HCT116 (cell line): ENCODE measurements around the gene PRKCA.

Experiments used
- ATF3 ChIP-seq: IDR thresholded peaks from 2 replicates; pipeline ENCODE4 v1.6.1; 2012
- CTCF ChIP-seq, 3 experiments: fragments of 200-600 bp in 1 of 3; sonication (generic) in 1 of 3; IDR thresholded peaks in 2 of 3; conservative IDR thresholded peaks in 1 of 3; 2 replicates each; pipeline ENCODE4 v1.5.1; 2012 to 2017; ENCODE audit warnings: low read depth in 2 of 3, low read length in 2 of 3, antibody characterized with exemption in 1 of 3, borderline replicate concordance in 1 of 3, control low read depth in 1 of 3, mild to moderate bottlenecking in 1 of 3, mixed read lengths in 1 of 3, mixed run types in 1 of 3, moderate library complexity in 1 of 3; ENCODE audit not compliant: insufficient read depth in 1 of 3
- EGR1 ChIP-seq: IDR thresholded peaks from 2 replicates; pipeline ENCODE4 v1.6.1; 2012; ENCODE audit warnings: low read depth
- EZH2 ChIP-seq: fragments of 200-600 bp; sonication (generic); IDR thresholded peaks from 2 replicates; pipeline ENCODE4 v1.6.1; 2017; ENCODE audit warnings: antibody characterized with exemption, mixed run types
- POLR2A ChIP-seq: IDR thresholded peaks from 2 replicates; pipeline ENCODE4 v1.7.0; 2011; ENCODE audit warnings: borderline replicate concordance; ENCODE audit not compliant: insufficient read depth, insufficient read length; ENCODE audit errors: extremely low read depth
- POLR2AphosphoS5 ChIP-seq: IDR thresholded peaks from 2 replicates; pipeline ENCODE4 v1.6.1; 2011; ENCODE audit warnings: mild to moderate bottlenecking, low read depth, low read length, moderate library complexity
- SIN3A ChIP-seq: IDR thresholded peaks from 2 replicates; pipeline ENCODE4 v1.6.1; 2012; ENCODE audit warnings: low read depth
- SP1 ChIP-seq: IDR thresholded peaks from 2 replicates; pipeline ENCODE4 v1.6.1; 2012; ENCODE audit warnings: low read depth
- SRF ChIP-seq: IDR thresholded peaks from 2 replicates; pipeline ENCODE4 v1.6.1; 2012; ENCODE audit warnings: low read depth
- TCF7L2 ChIP-seq: IDR thresholded peaks from 2 replicates; pipeline ENCODE4 v1.7.0; 2011; ENCODE audit warnings: borderline replicate concordance, inconsistent platforms; ENCODE audit not compliant: insufficient read depth, insufficient read length; ENCODE audit errors: extremely low read depth
- YY1 ChIP-seq: IDR thresholded peaks from 2 replicates; pipeline ENCODE4 v1.6.1; 2011; ENCODE audit warnings: low read length, low read depth, moderate library complexity, mild to moderate bottlenecking; ENCODE audit not compliant: insufficient replicate concordance; ENCODE audit errors: extremely low read depth
- ZNF274 ChIP-seq: fragments of 200-500 bp; sonication (Bioruptor generic); IDR thresholded peaks from 2 replicates; pipeline ENCODE4 v1.6.1; 2014; ENCODE audit warnings: mild to moderate bottlenecking, low read depth, low read length, inconsistent platforms
- TF ChIP-seq, protein P1 (sequence below): IDR thresholded peaks from 2 replicates; pipeline ENCODE4 v1.6.1; 2012
- TF ChIP-seq, protein P2 (sequence below): IDR thresholded peaks from 2 replicates; pipeline ENCODE4 v1.6.1; 2012; ENCODE audit warnings: low read depth

- TF ChIP-seq CTCF (IDR thresholded peaks at IDR 0.05 in 2 of 3, conservative IDR thresholded peaks at IDR 0.05 in 1 of 3; ENCODE audit: borderline replicate concordance in 1 of 3, insufficient read depth in 1 of 3, low read depth in 2 of 3, low read length in 2 of 3) (no peak), ZNF274 (no peak), POLR2A (no peak), TCF7L2 (peak; percentile 71), SIN3A (no peak), EGR1 (peak; percentile 67; the same call in 1 of the 2 replicates), ATF3 (no peak), POLR2AphosphoS5 (no peak), SP1 (peak; percentile 74), SRF (0 out of 2 replicates have a peak, but pooled peaks have one; percentile 9), EZH2 (no peak), YY1 (peak; percentile 59)
- TF ChIP-seq, protein P1, sequence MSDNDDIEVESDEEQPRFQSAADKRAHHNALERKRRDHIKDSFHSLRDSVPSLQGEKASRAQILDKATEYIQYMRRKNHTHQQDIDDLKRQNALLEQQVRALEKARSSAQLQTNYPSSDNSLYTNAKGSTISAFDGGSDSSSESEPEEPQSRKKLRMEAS: no peak; the same call in 1 of the 2 replicates
- TF ChIP-seq, protein P2, sequence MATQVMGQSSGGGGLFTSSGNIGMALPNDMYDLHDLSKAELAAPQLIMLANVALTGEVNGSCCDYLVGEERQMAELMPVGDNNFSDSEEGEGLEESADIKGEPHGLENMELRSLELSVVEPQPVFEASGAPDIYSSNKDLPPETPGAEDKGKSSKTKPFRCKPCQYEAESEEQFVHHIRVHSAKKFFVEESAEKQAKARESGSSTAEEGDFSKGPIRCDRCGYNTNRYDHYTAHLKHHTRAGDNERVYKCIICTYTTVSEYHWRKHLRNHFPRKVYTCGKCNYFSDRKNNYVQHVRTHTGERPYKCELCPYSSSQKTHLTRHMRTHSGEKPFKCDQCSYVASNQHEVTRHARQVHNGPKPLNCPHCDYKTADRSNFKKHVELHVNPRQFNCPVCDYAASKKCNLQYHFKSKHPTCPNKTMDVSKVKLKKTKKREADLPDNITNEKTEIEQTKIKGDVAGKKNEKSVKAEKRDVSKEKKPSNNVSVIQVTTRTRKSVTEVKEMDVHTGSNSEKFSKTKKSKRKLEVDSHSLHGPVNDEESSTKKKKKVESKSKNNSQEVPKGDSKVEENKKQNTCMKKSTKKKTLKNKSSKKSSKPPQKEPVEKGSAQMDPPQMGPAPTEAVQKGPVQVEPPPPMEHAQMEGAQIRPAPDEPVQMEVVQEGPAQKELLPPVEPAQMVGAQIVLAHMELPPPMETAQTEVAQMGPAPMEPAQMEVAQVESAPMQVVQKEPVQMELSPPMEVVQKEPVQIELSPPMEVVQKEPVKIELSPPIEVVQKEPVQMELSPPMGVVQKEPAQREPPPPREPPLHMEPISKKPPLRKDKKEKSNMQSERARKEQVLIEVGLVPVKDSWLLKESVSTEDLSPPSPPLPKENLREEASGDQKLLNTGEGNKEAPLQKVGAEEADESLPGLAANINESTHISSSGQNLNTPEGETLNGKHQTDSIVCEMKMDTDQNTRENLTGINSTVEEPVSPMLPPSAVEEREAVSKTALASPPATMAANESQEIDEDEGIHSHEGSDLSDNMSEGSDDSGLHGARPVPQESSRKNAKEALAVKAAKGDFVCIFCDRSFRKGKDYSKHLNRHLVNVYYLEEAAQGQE: no peak
Observed at GRCh38 chr17:66494023-66494803, 191.8 kb downstream of the PRKCA start.
